Left renal cortex interstitium (tissue), 4 donors: Measurements from ENCODE around the gene MBNL1. TPM values are rescaled to one million over a fixed set of nuclear protein-coding genes. Genes with fewer than 3 reads are reported as not detected.

Experiments
- DNase-seq, 4 donors: peaks; one replicate each; pipeline ENCODE4 v3.0.0-alpha.2; 2013; ENCODE audit warnings: low read depth in 4 of 4, low spot score in 2 of 4, missing footprints in 1 of 4
- polyA plus RNA-seq, 4 donors: library from polyadenylated mRNA; unstranded; fragments of 120-200 nt; gene quantifications; one replicate each; pipeline ENCODE4 v1.2.1, GENCODE V29; 2013; ENCODE audit not compliant: insufficient read length in 4 of 4

Gene MBNL1
- polyA plus RNA-seq, 4 donors, result 47.8 to 55.1 (median 51.4) TPM

- no peak for DNase-seq
These were observed 71.3 kb downstream of the MBNL1 start for GRCh38 chr3:152339881-152340505.

- no peak for DNase-seq
These were observed 76.5 kb downstream of the MBNL1 start for GRCh38 chr3:152345233-152345632.

- no peak for DNase-seq
These were observed 77.3 kb downstream of the MBNL1 start for GRCh38 chr3:152346058-152346457.

GRCh38 chr3:152346740-152347139 is 78.0 kb downstream of the MBNL1 start:
- DNase-seq, result no peak

- no peak for DNase-seq
These were observed 79.9 kb downstream of the MBNL1 start for GRCh38 chr3:152348436-152349177.

GRCh38 chr3:152349392-152349791 is 80.7 kb downstream of the MBNL1 start:
- DNase-seq, result no peak

- no peak for DNase-seq
These were observed 81.4 kb downstream of the MBNL1 start for GRCh38 chr3:152350139-152350538.

GRCh38 chr3:152350776-152351175 is 82.0 kb downstream of the MBNL1 start:
- DNase-seq, result no peak

GRCh38 chr3:152352554-152352953 is 83.8 kb downstream of the MBNL1 start:
- no peak for DNase-seq

GRCh38 chr3:152353578-152353977 is 84.8 kb downstream of the MBNL1 start:
- no peak for DNase-seq

- DNase-seq, result no peak
These were observed 87.3 kb downstream of the MBNL1 start for GRCh38 chr3:152355744-152356665.

- no peak for DNase-seq
These were observed 88.1 kb downstream of the MBNL1 start for GRCh38 chr3:152356870-152357276.

- no peak for DNase-seq
These were observed 88.9 kb downstream of the MBNL1 start for GRCh38 chr3:152357587-152357986.

- DNase-seq, result no peak
These were observed 90.9 kb downstream of the MBNL1 start for GRCh38 chr3:152359385-152360248.

- no peak for DNase-seq
These were observed 91.6 kb downstream of the MBNL1 start for GRCh38 chr3:152360302-152360701.

- DNase-seq, result no peak
These were observed 92.2 kb downstream of the MBNL1 start for GRCh38 chr3:152360966-152361365.

GRCh38 chr3:152362086-152362485 is 93.4 kb downstream of the MBNL1 start:
- no peak for DNase-seq

GRCh38 chr3:152364237-152364636 is 95.5 kb downstream of the MBNL1 start:
- DNase-seq, result no peak

GRCh38 chr3:152365126-152365525 is 96.4 kb downstream of the MBNL1 start:
- no peak for DNase-seq
